Activated naive CD8-positive, alpha-beta T cell treated with anti-CD3 and anti-CD28 coated beads for 36 hours (primary cell): Measurements from ENCODE around the gene NOS1AP. TPM values are rescaled to one million over a fixed set of nuclear protein-coding genes. Genes with fewer than 3 reads are reported as not detected.

Source experiments
- DNase-seq: peaks from one replicate; pipeline ENCODE4 v3.0.0; 2021
- H3K27ac Mint-ChIP-seq: one replicate; pipeline ENCODE4 v1.8.0; 2022; ENCODE audit warnings: mild to moderate bottlenecking, moderate library complexity, mixed read lengths
- H3K27me3 Mint-ChIP-seq: one replicate; pipeline ENCODE4 v1.8.0; 2022; ENCODE audit warnings: mild to moderate bottlenecking, mixed read lengths
- H3K36me3 Mint-ChIP-seq: one replicate; pipeline ENCODE4 v1.8.0; 2021; ENCODE audit warnings: mild to moderate bottlenecking, mixed read lengths
- H3K4me1 Mint-ChIP-seq: one replicate; pipeline ENCODE4 v1.8.0; 2021; ENCODE audit warnings: mixed read lengths
- H3K4me3 Mint-ChIP-seq: one replicate; pipeline ENCODE4 v1.8.0; 2022; ENCODE audit warnings: mild to moderate bottlenecking, moderate library complexity, mixed read lengths
- H3K9me3 Mint-ChIP-seq: one replicate; pipeline ENCODE4 v1.8.0; 2022; ENCODE audit warnings: mixed read lengths
- total RNA-seq, 2 experiments: library from RNA; stranded (reverse); gene quantifications; one replicate each; pipeline ENCODE4 v1.2.3, GENCODE V29; 2021

The NOS1AP gene
- total RNA-seq, 2 experiments from 2014 or later = 0.14 to 0.21 TPM

- H3K27ac Mint-ChIP-seq = no peak overlapping the region
- H3K36me3 Mint-ChIP-seq = no peaks in the 10 kb centered on the region
- no peaks in the 10 kb centered on the region for H3K4me1 Mint-ChIP-seq
- H3K27me3 Mint-ChIP-seq = peaks cover 16% of the 10 kb centered on the region
- no peak for DNase-seq
- no peaks in the 10 kb centered on the region for H3K9me3 Mint-ChIP-seq
- no peak overlapping the region for H3K4me3 Mint-ChIP-seq
Measured at GRCh38 chr1:162250004-162250730, 180.7 kb downstream of the NOS1AP start.

- H3K27me3 Mint-ChIP-seq = peaks cover 10% of the 10 kb centered on the region
- H3K27ac Mint-ChIP-seq = no peak overlapping the region
- no peaks in the 10 kb centered on the region for H3K4me1 Mint-ChIP-seq
- H3K9me3 Mint-ChIP-seq = no peaks in the 10 kb centered on the region
- no peak overlapping the region for H3K4me3 Mint-ChIP-seq
- no peak for DNase-seq
- H3K36me3 Mint-ChIP-seq = no peaks in the 10 kb centered on the region
Measured at GRCh38 chr1:162251102-162251501, 181.6 kb downstream of the NOS1AP start.

GRCh38 chr1:162252214-162252613 lies 182.7 kb downstream of the NOS1AP start:
- Mint-ChIP-seq H3K4me3 (no peak overlapping the region), H3K9me3 (no peaks in the 10 kb centered on the region), H3K27me3 (peaks cover 13% of the 10 kb centered on the region), H3K4me1 (no peaks in the 10 kb centered on the region), H3K36me3 (no peaks in the 10 kb centered on the region), H3K27ac (no peak overlapping the region)
- DNase-seq = no peak

GRCh38 chr1:162253790-162254189 lies 184.3 kb downstream of the NOS1AP start:
- H3K27ac Mint-ChIP-seq = no peak overlapping the region
- no peaks in the 10 kb centered on the region for H3K4me1 Mint-ChIP-seq
- no peak overlapping the region for H3K4me3 Mint-ChIP-seq
- H3K36me3 Mint-ChIP-seq = no peaks in the 10 kb centered on the region
- no peaks in the 10 kb centered on the region for H3K9me3 Mint-ChIP-seq
- peaks cover 22% of the 10 kb centered on the region for H3K27me3 Mint-ChIP-seq
- no peak for DNase-seq

GRCh38 chr1:162256287-162256686 lies 186.8 kb downstream of the NOS1AP start:
- Mint-ChIP-seq H3K9me3 (no peaks in the 10 kb centered on the region), H3K27me3 (peaks cover 27% of the 10 kb centered on the region), H3K4me3 (no peak overlapping the region), H3K4me1 (no peaks in the 10 kb centered on the region), H3K27ac (no peak overlapping the region), H3K36me3 (no peaks in the 10 kb centered on the region)
- no peak for DNase-seq

GRCh38 chr1:162258394-162258793 lies 188.9 kb downstream of the NOS1AP start:
- Mint-ChIP-seq H3K9me3 (no peaks in the 10 kb centered on the region), H3K27me3 (peaks cover 36% of the 10 kb centered on the region), H3K4me3 (no peak overlapping the region), H3K4me1 (no peaks in the 10 kb centered on the region), H3K36me3 (no peaks in the 10 kb centered on the region), H3K27ac (no peak overlapping the region)
- DNase-seq = no peak

- Mint-ChIP-seq H3K27ac (no peak overlapping the region), H3K4me3 (no peak overlapping the region), H3K9me3 (no peaks in the 10 kb centered on the region), H3K4me1 (no peaks in the 10 kb centered on the region), H3K36me3 (no peaks in the 10 kb centered on the region), H3K27me3 (peaks cover 35% of the 10 kb centered on the region)
- DNase-seq = no peak
Measured at GRCh38 chr1:162259894-162260455, 190.5 kb downstream of the NOS1AP start.

GRCh38 chr1:162264108-162264507 lies 194.6 kb downstream of the NOS1AP start:
- no peaks in the 10 kb centered on the region for H3K9me3 Mint-ChIP-seq
- H3K36me3 Mint-ChIP-seq = no peaks in the 10 kb centered on the region
- no peaks in the 10 kb centered on the region for H3K4me1 Mint-ChIP-seq
- no peak for DNase-seq
- H3K27me3 Mint-ChIP-seq = peaks cover 28% of the 10 kb centered on the region
- no peak overlapping the region for H3K27ac Mint-ChIP-seq
- H3K4me3 Mint-ChIP-seq = no peak overlapping the region

GRCh38 chr1:162265983-162266382 lies 196.5 kb downstream of the NOS1AP start:
- Mint-ChIP-seq H3K36me3 (no peaks in the 10 kb centered on the region), H3K27me3 (peaks cover 23% of the 10 kb centered on the region), H3K4me3 (no peak overlapping the region), H3K27ac (no peak overlapping the region), H3K4me1 (no peaks in the 10 kb centered on the region), H3K9me3 (no peaks in the 10 kb centered on the region)
- no peak for DNase-seq

GRCh38 chr1:162270016-162270770 lies 200.7 kb downstream of the NOS1AP start:
- Mint-ChIP-seq H3K27me3 (peaks cover 11% of the 10 kb centered on the region), H3K27ac (no peak overlapping the region), H3K4me1 (no peaks in the 10 kb centered on the region), H3K4me3 (no peak overlapping the region), H3K36me3 (no peaks in the 10 kb centered on the region), H3K9me3 (no peaks in the 10 kb centered on the region)
- DNase-seq = no peak

GRCh38 chr1:162271972-162272371 lies 202.5 kb downstream of the NOS1AP start:
- H3K36me3 Mint-ChIP-seq = no peaks in the 10 kb centered on the region
- H3K4me3 Mint-ChIP-seq = no peak overlapping the region
- H3K4me1 Mint-ChIP-seq = no peaks in the 10 kb centered on the region
- no peak overlapping the region for H3K27ac Mint-ChIP-seq
- H3K9me3 Mint-ChIP-seq = no peaks in the 10 kb centered on the region
- DNase-seq = no peak
- peaks cover 11% of the 10 kb centered on the region for H3K27me3 Mint-ChIP-seq

GRCh38 chr1:162272419-162272818 lies 202.9 kb downstream of the NOS1AP start:
- Mint-ChIP-seq H3K36me3 (no peaks in the 10 kb centered on the region), H3K4me3 (no peak overlapping the region), H3K4me1 (no peaks in the 10 kb centered on the region), H3K27me3 (peaks cover 15% of the 10 kb centered on the region), H3K27ac (no peak overlapping the region), H3K9me3 (no peaks in the 10 kb centered on the region)
- no peak for DNase-seq

GRCh38 chr1:162275622-162276175 lies 206.2 kb downstream of the NOS1AP start:
- H3K27ac Mint-ChIP-seq = no peak overlapping the region
- no peak for DNase-seq
- H3K9me3 Mint-ChIP-seq = no peaks in the 10 kb centered on the region
- H3K27me3 Mint-ChIP-seq = peaks cover 16% of the 10 kb centered on the region
- H3K4me1 Mint-ChIP-seq = no peaks in the 10 kb centered on the region
- no peaks in the 10 kb centered on the region for H3K36me3 Mint-ChIP-seq
- no peak overlapping the region for H3K4me3 Mint-ChIP-seq

- Mint-ChIP-seq H3K27ac (no peak overlapping the region), H3K4me1 (no peaks in the 10 kb centered on the region), H3K36me3 (no peaks in the 10 kb centered on the region), H3K27me3 (peaks cover 20% of the 10 kb centered on the region), H3K4me3 (no peak overlapping the region), H3K9me3 (no peaks in the 10 kb centered on the region)
- DNase-seq = no peak
Measured at GRCh38 chr1:162276493-162276892, 207.0 kb downstream of the NOS1AP start.

- H3K27me3 Mint-ChIP-seq = peaks cover 17% of the 10 kb centered on the region
- H3K27ac Mint-ChIP-seq = no peak overlapping the region
- H3K4me1 Mint-ChIP-seq = no peaks in the 10 kb centered on the region
- H3K36me3 Mint-ChIP-seq = no peaks in the 10 kb centered on the region
- no peaks in the 10 kb centered on the region for H3K9me3 Mint-ChIP-seq
- H3K4me3 Mint-ChIP-seq = no peak overlapping the region
- DNase-seq = no peak
Measured at GRCh38 chr1:162279136-162279498, 209.6 kb downstream of the NOS1AP start.
